Frontal cortex (tissue), 4 donors: ENCODE data around the gene CACNA1G. TPM values are rescaled to one million over a fixed set of nuclear protein-coding genes. Genes with fewer than 3 reads are reported as not detected.
A peak's percentile ranks its signal among the peaks of the same experiment; 100 is the strongest.

Experiments used
- DNase-seq, 2 donors: peaks; one replicate each; pipeline ENCODE4 v3.0.0; 2012; ENCODE audit warnings: low spot score in 2 of 2
- FAIRE-seq: peaks from 2 replicates; lab custom pipeline; 2012; peaks lifted over from hg19 to GRCh38; lab: Jason Lieb, UNC
- total RNA-seq: library from RNA; depleted of rRNA; stranded (reverse); fragments of >200 nt; gene quantifications from one replicate; pipeline ENCODE4 v1.2.3, GENCODE V29; 2014
- donor health status: control.
- donor health status: control.
- donor health status: control.

Gene CACNA1G
- total RNA-seq, 1 donor from 2014 or later, result 7.7 TPM

DNA sequence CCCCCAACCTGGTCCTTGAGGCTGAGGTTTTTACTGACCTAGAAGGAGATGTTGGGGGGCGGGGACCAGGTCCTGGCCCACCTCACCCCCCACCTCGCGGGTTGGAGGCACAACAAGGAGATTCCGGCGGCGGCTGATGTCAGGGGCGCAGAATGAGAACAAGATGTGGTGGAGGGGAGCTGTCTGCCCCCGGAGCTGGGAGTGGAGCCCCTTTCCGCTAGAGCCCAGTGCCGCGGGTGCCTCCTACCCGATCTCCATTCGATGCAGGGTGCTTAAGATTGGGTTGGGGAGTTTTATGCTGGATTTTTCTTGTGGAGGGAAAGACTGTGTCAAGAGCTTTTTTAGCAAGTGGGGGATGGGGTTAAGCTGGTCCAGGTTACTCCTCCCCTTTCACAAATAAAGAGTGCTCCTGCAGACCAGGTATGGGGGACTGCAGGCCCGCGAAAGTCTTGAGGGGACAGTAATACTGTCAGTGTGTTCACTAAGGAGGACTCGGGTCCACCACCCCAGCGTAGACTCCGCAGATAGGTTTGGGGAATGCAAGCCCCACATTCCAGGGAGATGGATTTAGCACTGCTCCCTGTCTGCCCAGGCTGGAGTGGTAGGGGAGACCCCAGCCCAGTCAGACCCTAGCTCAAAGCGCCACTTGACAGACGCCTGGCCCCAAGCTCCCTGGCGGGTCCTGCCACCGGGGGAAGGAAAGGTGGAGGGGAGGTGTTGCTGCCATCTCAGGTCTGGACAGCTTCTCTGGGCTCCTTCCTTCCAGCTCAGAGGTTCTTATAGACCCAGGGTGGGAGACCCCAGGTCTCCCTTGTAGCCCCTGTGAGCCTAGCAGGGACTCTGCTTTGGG is 2.0 kb downstream of the CACNA1G start:
- FAIRE-seq (no peak), DNase-seq (no peak)

DNA sequence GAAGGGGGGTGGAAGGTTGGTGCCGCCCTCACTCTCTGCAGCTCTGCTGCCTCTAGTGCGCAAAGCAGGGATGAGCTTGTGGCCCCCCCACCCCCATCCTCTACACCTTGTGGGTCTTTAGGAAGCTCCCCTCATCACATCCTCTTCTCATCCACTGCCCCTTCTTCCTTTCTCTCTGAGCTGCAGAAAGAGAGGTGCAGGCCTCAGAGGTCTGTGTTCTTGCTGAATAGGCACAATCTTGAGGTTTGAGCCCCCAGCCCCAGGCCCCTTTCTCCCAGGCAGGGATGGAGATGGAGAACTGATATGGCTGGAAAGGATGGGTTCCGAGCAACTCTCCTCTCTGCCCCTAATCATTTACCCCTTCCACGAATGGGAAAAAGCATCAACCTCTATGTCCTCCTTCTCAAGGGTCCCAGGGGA is 2.6 kb downstream of the CACNA1G start:
- FAIRE-seq (no peak), DNase-seq (no peak)

DNA sequence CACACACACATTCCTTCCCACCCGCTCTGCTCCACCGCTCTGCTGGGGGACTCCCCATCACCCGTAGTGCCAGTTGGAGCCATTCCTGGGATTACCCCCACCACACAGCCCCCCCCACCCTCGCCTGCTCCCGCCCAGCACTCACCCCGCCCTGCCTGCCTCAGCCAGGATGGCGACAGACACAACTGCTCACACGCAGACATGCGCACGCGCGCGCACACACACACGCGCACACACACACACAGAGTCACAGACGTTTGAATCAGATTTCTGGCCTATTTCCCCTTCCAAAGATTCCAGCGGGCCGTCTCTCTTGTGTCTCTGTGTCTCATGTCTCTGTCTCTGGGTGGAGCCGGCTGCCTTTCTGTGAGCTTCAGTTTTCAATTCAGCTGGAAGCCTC is 4.4 kb downstream of the CACNA1G start:
- DNase-seq (no peak), FAIRE-seq (no peak)

DNA sequence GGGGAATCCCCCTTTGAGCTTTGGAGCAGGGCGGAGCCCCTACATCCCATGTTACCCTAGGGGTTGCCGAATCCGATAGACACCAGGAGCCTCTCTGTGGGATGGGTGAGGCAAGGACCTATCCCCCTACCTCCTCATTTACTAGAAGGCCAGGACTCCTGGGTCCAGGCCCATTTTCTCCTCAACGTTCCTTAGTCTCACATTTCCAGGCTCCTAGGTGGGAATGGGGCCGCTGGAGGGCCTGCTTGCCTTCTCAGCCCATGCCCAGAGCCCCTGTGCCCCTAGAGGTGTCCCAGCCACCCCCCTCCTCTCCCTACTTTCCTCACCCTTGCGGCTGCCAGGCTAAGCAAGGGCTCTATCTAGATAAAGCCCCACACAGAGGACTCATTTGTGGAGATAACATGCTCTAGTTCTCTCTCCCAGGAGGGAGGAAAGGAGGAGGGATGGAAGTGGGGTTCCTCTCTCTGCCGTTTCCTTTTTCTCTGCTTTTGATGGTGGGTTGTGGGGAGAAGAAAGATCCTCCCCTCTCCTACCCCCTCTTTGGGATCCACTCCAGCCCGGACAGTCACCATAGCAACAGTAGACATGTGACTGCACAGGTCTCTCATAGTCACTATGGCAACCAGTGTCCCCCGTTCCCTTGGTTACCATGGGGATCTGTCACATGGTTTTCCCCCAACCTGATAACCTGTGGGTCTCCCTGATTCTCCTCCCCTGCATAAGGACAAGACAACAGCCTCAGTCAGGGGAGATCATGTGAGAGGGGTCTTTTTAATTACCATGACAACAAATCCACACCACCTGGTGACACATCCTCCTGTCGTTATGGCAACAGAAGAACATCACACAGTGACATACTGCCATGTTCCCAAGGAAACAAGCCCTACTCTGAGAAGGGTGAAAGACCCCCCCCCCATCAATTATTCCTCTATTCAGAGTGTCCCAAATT is 5.2 kb downstream of the CACNA1G start:
- FAIRE-seq, result no peak

DNA sequence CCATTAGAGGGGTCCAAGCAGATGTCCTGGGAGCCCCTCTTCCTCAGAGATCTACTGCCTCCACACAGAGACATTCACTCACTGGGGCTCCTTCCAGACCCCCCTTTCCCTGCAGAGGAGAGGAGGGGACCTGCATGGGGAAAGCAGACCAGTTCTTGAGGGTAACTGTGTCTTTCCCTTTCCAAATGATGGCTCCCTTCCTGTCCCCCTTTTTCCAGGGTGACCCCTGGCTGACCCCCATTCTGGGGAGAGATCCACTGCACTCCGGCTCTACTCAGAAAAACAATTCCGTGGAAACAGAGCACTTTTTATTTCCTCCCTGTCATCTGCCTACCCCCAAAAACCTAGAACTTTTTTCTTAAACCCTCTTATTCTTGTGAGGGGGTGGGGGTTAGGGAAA is 6.4 kb downstream of the CACNA1G start:
- DNase-seq, result no peak
- FAIRE-seq, result no peak

More for the DNA sequence above, 5.2 kb downstream of the CACNA1G start:
- peak in 1 of 2 donors; percentile 69 for DNase-seq

DNA sequence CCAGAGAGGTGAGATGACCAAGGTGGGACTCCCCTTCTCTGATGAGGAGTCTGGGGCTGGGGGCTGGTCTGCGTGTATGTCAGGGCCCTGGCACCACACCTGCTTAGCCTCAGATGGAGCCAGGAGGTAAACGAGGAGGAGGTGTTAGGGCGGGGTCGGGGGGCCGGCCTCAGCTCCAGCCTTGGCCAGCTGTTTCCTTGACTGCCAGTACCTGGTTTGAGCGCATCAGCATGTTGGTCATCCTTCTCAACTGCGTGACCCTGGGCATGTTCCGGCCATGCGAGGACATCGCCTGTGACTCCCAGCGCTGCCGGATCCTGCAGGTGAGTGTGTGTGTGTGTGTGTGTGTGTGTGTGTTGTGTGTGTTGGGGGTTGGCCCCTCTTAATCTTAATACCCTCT is 8.1 kb downstream of the CACNA1G start:
- DNase-seq (no peak), FAIRE-seq (no peak)

DNA sequence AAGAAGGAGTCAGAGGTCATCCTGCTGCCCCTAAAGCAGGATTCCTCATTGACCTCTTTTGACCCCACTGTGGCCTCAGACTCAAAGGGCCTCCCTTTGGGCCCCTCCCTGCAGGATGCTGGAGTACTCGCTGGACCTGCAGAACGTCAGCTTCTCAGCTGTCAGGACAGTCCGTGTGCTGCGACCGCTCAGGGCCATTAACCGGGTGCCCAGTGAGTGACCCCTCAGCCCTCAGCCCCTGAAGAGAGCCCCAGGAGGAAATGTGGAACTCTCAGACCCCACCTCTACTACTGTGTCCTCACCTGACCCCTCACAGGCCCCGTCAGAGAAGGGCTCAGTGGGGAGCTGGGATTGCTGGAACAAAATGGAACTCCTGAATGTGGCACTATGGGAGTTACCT is 9.1 kb downstream of the CACNA1G start:
- DNase-seq, result no peak
- FAIRE-seq, result no peak

DNA sequence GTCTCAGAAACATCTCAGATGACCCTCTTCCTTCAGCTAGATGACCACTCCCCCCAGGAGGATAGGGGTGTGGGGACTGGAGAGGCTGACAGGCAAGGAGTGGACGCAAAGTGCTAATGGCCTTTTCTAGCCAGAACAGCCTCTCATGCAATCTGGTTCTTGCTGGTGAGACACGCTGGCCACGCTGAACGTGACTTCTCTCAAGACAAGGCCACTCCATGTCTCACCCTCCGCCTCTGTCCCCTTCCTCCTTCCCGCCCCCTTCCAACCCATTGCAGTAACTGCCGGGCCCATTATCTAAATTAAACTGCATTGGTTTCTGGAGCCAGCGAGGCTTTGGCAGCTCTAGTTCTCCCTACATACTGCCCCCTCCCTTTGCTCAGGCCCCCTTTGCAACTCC is 9.5 kb downstream of the CACNA1G start:
- FAIRE-seq (no peak), DNase-seq (no peak)

DNA sequence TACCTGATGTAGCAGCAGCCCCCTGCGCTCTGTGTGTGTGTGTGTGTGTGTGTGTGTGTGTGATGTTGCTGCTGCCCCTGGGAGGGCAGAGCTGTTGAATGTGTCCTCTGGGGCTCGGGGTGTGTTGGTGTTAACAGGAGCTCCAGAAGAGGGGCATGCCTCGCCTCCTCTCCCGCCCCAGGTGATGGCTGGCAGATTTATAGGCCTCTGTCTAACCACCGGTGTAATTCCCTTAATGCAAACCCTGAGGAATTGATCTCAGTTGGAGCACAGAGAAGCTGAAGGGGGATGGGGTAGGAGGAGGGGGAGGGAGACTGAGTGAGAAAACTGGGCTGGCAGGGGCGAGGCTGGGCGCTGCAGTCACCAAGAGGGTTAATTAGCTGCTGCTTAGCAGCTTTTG is 10.0 kb downstream of the CACNA1G start:
- no peak for FAIRE-seq

DNA sequence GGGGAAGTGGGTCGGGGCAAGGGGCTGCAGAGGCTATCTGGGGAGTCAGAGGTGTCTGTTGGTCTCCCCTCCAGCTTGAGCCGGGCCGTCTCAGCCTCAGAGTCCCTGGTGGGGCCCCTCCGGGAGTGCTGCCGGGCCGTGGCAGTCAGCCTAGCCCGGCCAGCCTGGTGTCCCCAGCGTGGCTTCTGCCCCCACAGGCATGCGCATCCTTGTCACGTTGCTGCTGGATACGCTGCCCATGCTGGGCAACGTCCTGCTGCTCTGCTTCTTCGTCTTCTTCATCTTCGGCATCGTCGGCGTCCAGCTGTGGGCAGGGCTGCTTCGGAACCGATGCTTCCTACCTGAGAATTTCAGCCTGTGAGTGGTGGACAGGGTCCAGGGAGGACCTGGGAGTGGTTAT is 11.2 kb downstream of the CACNA1G start:
- no peak for FAIRE-seq
- DNase-seq, result no peak

More for the DNA sequence above, 10.0 kb downstream of the CACNA1G start:
- DNase-seq, result no peak

DNA sequence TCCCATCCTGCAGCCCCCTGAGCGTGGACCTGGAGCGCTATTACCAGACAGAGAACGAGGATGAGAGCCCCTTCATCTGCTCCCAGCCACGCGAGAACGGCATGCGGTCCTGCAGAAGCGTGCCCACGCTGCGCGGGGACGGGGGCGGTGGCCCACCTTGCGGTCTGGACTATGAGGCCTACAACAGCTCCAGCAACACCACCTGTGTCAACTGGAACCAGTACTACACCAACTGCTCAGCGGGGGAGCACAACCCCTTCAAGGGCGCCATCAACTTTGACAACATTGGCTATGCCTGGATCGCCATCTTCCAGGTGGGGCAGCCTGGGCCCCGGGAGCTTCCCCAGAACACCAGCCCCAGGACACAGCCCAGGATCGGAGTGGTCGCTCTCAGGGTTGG is 12.0 kb downstream of the CACNA1G start:
- no peak for FAIRE-seq
- DNase-seq, result no peak

DNA sequence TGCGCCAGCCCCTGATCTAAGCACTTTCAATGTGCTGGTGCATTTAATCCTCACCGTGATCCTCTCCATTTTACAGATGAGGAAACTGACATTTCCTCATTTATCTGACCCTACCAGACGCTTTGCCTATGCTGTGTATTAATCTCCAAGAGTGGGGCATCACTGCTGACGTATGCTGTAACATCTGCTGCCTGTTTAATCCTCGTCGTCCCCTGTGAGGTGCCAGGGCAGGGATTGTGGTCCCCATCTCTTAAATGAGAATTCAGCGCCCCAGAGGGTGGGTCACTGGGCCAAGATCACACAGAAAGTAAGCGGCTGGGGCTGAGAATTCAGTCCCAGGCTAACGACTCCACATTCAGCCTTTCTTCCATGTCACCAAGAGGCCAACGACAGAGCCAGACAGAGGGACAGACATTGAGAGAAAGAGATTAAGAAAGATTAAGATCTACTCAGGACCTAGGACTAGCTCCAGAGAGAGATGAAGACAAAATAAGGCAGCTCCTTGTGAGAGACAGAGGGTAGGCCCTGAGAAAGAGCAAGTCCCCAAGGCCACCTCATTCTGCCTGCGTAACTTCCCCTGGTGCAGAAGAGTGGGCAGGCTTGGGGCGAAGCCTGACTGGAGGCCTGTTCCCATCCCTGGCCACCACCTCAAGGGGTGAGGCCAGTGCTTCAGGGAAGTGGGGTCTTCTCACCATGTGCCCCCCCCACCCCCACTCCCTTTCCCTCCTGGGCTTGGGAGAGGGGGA is 13.5 kb downstream of the CACNA1G start:
- no peak for FAIRE-seq

DNA sequence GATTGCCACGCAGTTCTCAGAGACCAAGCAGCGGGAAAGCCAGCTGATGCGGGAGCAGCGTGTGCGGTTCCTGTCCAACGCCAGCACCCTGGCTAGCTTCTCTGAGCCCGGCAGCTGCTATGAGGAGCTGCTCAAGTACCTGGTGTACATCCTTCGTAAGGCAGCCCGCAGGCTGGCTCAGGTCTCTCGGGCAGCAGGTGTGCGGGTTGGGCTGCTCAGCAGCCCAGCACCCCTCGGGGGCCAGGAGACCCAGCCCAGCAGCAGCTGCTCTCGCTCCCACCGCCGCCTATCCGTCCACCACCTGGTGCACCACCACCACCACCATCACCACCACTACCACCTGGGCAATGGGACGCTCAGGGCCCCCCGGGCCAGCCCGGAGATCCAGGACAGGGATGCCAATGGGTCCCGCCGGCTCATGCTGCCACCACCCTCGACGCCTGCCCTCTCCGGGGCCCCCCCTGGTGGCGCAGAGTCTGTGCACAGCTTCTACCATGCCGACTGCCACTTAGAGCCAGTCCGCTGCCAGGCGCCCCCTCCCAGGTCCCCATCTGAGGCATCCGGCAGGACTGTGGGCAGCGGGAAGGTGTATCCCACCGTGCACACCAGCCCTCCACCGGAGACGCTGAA is 15.2 kb downstream of the CACNA1G start:
- DNase-seq (no peak), FAIRE-seq (no peak)

More for the DNA sequence above, 13.5 kb downstream of the CACNA1G start:
- DNase-seq, result no peak

DNA sequence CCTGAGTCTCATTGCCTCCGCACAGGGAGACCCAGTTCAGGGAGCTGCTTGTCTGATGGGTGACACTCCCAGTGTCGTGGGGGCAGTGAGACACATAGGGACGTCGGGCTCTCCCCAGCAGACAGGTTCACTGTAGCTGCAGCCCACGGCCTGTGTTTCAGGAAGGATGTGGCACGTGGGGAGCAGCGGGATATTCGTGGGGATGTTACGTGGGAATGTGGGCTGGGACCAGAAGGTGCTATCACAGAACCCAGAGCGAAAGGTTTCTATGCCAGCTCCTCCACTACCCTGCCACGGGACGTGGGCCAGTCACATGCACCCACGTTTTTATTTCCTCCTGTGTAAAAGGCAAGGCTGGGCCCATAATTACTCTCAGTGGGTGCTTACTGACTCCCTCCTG is 16.3 kb downstream of the CACNA1G start:
- DNase-seq, result no peak
- no peak for FAIRE-seq

DNA sequence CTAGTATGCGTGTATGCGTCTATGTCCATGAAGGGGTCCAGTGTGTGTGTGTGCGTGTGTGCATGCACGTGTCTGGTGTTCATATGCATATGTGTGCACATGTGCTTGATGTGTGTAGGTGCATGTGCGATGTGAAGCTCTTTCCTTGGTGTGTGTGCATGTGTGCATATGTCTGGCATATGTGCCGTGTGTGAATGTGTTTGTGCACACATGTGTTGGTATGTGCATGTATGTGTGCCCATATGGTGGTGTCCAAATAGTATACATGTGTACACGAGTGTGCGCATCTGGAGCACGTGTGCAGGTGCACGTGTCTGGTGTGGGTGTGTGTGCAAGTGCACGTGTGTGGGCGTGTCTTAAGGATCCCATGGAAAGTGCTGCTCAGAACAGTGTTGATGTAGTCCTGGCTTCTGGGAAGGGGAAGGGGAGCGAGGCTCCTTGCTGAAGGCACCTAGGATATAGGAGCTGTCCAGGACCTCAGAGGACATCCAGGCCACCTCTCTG is 17.0 kb downstream of the CACNA1G start:
- no peak for DNase-seq
- FAIRE-seq, result no peak

DNA sequence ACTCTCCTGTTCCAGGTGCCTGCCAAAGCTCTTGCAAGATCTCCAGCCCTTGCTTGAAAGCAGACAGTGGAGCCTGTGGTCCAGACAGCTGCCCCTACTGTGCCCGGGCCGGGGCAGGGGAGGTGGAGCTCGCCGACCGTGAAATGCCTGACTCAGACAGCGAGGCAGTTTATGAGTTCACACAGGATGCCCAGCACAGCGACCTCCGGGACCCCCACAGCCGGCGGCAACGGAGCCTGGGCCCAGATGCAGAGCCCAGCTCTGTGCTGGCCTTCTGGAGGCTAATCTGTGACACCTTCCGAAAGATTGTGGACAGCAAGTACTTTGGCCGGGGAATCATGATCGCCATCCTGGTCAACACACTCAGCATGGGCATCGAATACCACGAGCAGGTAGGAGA is 17.7 kb downstream of the CACNA1G start:
- no peak for FAIRE-seq
- no peak for DNase-seq

DNA sequence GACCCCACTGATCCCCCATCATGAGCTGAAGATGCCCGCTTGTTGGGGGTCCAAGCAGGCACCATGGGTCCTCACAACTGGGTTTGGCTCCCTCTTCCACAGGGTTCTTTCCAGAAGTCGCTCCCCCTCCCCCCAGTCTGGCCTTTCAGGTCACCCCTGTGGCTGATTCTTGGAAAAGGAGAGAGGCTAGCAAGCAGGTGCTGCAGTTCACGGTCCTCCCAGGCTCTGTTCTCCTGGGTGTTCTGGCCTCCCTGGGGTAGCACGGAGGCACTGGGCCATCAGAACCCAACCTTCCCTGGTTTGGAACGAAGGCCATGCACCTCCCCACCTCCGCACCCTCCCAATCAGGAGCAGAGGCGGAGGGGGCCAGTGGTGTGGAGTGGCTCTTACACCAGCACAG is 18.9 kb downstream of the CACNA1G start:
- DNase-seq, result no peak
- no peak for FAIRE-seq

DNA sequence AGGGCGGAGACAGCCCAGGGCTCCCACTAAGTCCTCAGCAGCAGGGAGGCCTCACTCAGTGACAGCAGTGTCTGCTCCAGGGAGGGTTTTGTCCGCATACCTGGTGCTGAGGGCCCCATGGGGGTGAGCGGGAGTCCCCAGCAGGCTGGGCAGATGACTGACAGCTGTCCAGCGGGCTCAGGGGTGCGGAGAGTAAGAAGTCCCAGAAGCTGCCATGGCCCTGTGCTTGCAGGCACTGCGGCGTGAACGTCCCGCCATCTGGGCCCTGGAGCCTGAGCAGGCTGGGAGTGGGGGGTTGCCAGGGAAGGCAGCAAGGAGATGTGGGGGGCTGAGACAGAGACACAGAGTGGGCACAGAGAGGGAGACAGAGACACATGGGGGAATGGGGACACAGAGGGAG is 20.1 kb downstream of the CACNA1G start:
- DNase-seq, result no peak
- no peak for FAIRE-seq

DNA sequence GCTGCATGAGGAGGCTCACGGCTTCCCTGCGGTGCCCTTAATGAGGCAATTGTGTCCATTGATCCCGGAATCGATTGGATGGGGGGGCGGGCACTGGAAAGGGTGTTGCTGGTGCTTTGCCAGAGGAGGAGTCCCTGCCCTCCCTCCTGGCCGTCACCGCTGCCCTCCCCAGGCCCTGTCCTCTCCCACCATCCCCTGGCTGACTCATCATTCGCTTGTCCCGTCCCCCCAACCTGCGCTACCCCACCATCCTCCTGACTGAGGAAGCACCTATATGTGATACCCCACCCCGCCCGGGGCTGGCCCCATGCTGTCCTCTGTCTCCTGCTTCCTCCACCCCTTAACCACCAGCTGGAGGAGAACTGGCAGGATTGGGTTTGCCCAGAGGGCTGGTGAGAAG is 20.8 kb downstream of the CACNA1G start:
- no peak for DNase-seq
- no peak for FAIRE-seq

DNA sequence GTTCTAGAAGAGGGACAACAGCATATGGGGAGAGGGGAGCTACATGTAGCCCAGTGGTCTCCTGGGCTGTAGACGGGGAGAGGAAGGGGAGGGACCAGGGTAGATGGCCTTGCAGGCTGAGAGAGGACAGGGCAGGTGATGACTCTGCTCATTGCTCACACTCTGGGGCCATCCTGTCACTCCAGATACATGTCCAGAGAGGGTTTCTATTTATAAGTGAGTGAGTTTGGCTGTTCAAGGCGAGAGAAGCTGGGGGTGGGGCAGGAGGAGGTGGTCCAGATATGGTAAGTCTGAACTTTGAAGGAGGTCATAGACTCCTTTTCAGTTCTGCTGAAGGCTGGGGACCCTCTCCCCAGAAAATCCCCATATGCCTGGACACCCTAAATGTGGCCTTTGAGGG is 22.2 kb downstream of the CACNA1G start:
- DNase-seq, result no peak

More for the DNA sequence above, 22.2 kb downstream of the CACNA1G start:
- no peak for FAIRE-seq
